Measurements from ENCODE around the gene CHST15. TPM values are rescaled to one million over a fixed set of nuclear protein-coding genes. Genes with fewer than 3 reads are reported as not detected.

CHST15 gene
- total and polyA plus RNA-seq, 4 donors, result 5.4 to 45.3 (median 36.7) TPM

- 90 to 92% methylated on average over 5 of the region's 5 CpGs for WGBS, 2 donors
- H3K36me3 ChIP-seq (ENCODE audit: control insufficient read depth in 4 of 4, insufficient read depth in 4 of 4, low read length in 4 of 4), result peaks cover 0 to 32% (median 0%) of the 10 kb centered on the region in 4 donors
- H3K9ac ChIP-seq (ENCODE audit: insufficient read depth in 1 of 2, low read length in 2 of 2), result no peak overlapping the region
- H3K27ac ChIP-seq (ENCODE audit: low read depth in 1 of 2, low read length in 1 of 2), result no peak overlapping the region
- no peak for DNase-seq
- H3K4me3 ChIP-seq, result no peak overlapping the region
- H3K4me1 ChIP-seq (ENCODE audit: control insufficient read depth in 5 of 5, insufficient read depth in 5 of 5, low read length in 5 of 5), result peaks cover 0 to 22% (median 0%) of the 10 kb centered on the region in 5 donors
- peaks cover 0 to 3% (median 1%) of the 10 kb centered on the region in 4 donors for H3K9me3 ChIP-seq (ENCODE audit: control insufficient read depth in 4 of 4, insufficient read depth in 3 of 4, low read length in 3 of 4)
- peaks cover 0 to 11% (median 3%) of the 10 kb centered on the region in 3 donors for H3K27me3 ChIP-seq (ENCODE audit: control insufficient read depth in 3 of 3, insufficient read depth in 3 of 3, low read length in 2 of 3)
- TF ChIP-seq, protein P1, sequence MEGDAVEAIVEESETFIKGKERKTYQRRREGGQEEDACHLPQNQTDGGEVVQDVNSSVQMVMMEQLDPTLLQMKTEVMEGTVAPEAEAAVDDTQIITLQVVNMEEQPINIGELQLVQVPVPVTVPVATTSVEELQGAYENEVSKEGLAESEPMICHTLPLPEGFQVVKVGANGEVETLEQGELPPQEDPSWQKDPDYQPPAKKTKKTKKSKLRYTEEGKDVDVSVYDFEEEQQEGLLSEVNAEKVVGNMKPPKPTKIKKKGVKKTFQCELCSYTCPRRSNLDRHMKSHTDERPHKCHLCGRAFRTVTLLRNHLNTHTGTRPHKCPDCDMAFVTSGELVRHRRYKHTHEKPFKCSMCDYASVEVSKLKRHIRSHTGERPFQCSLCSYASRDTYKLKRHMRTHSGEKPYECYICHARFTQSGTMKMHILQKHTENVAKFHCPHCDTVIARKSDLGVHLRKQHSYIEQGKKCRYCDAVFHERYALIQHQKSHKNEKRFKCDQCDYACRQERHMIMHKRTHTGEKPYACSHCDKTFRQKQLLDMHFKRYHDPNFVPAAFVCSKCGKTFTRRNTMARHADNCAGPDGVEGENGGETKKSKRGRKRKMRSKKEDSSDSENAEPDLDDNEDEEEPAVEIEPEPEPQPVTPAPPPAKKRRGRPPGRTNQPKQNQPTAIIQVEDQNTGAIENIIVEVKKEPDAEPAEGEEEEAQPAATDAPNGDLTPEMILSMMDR (IDR thresholded peaks at IDR 0.05; ENCODE audit: control extremely low read depth, extremely low read depth), result no peak
- no peak for ATAC-seq (ENCODE audit: insufficient read depth, low FRiP score)
Measured at GRCh38 chr10:124017729-124018128, 75.7 kb downstream of the CHST15 start.

DNA sequence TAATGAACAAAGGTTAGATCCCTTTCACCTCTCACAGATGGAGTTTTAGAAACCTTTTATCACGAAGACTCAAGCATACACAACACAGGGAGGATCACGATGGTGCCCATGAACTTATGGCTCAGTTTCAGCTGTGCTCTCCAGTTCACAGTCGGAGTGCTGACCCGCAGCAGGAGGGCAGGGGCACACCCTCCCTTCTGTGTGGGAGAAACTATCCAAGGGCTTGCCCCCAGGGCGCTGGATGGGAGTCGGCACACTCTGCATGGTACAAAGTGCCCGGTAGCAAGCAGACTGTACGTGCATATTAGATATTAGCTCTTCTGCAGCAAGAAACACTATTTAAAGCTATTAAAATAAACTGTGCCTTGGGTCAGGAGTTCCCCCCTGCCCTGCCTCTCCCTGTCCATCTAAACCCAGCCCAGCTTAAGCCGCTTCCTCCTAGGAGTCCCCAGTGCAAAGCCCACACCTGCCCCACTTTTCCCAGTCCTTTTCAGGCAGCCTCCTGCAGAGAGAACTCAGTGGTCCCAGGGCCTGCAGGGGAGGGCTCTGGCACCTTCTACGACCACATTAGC lies 76.5 kb downstream of the CHST15 start:
- peaks cover 0 to 17% (median 0%) of the 10 kb centered on the region in 5 donors for H3K4me1 ChIP-seq (ENCODE audit: control insufficient read depth in 5 of 5, insufficient read depth in 5 of 5, low read length in 5 of 5)
- H3K9me3 ChIP-seq (ENCODE audit: control insufficient read depth in 4 of 4, insufficient read depth in 3 of 4, low read length in 3 of 4), result peaks cover 0 to 3% (median 1%) of the 10 kb centered on the region in 4 donors
- ATAC-seq (ENCODE audit: insufficient read depth, low FRiP score) (no peak), DNase-seq (no peak)
- no peak overlapping the region for H3K9ac ChIP-seq (ENCODE audit: insufficient read depth in 1 of 2, low read length in 2 of 2)
- 82% methylated on average over 10 of the region's 10 CpGs for WGBS, 2 donors
- peaks cover 0 to 34% (median 0%) of the 10 kb centered on the region in 4 donors for H3K36me3 ChIP-seq (ENCODE audit: control insufficient read depth in 4 of 4, insufficient read depth in 4 of 4, low read length in 4 of 4)
- no peak overlapping the region for H3K4me3 ChIP-seq
- peaks cover 0 to 10% (median 0%) of the 10 kb centered on the region in 3 donors for H3K27me3 ChIP-seq (ENCODE audit: control insufficient read depth in 3 of 3, insufficient read depth in 3 of 3, low read length in 2 of 3)
- TF ChIP-seq, protein P1 (IDR thresholded peaks at IDR 0.05; ENCODE audit: control extremely low read depth, extremely low read depth), result no peak
- no peak overlapping the region for H3K27ac ChIP-seq (ENCODE audit: low read depth in 1 of 2, low read length in 1 of 2)

DNA sequence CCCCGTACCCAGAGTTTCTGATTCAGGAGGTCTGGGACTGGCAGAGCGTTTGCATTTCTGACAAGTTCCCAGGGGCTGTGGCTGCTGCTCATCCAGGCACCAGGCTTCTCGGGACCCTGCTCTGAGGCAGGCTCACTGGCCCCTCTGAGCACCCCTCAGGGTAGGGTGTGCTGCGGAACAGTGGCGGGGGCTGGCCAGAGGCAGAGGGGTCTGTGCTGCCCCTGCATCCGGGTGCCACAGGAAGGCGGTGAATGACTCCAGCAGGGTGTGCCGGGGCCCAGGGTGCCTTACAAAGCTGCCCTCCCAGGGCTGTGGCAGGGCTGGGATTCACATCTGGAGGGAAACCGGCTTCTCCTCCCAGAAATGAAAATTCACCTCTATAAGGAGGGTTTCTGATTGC lies 77.4 kb downstream of the CHST15 start:
- no peak overlapping the region for H3K27ac ChIP-seq (ENCODE audit: low read depth in 1 of 2, low read length in 1 of 2)
- H3K36me3 ChIP-seq (ENCODE audit: control insufficient read depth in 4 of 4, insufficient read depth in 4 of 4, low read length in 4 of 4), result peaks cover 0 to 35% (median 0%) of the 10 kb centered on the region in 4 donors
- H3K9me3 ChIP-seq (ENCODE audit: control insufficient read depth in 4 of 4, insufficient read depth in 3 of 4, low read length in 3 of 4), result peaks cover 0 to 3% (median 1%) of the 10 kb centered on the region in 4 donors
- no peak overlapping the region for H3K9ac ChIP-seq (ENCODE audit: insufficient read depth in 1 of 2, low read length in 2 of 2)
- H3K27me3 ChIP-seq (ENCODE audit: control insufficient read depth in 3 of 3, insufficient read depth in 3 of 3, low read length in 2 of 3), result peaks cover 0 to 4% (median 0%) of the 10 kb centered on the region in 3 donors
- no peak overlapping the region for H3K4me3 ChIP-seq
- H3K4me1 ChIP-seq (ENCODE audit: control insufficient read depth in 5 of 5, insufficient read depth in 5 of 5, low read length in 5 of 5), result peaks cover 0 to 16% (median 0%) of the 10 kb centered on the region in 5 donors
- TF ChIP-seq, protein P1 (IDR thresholded peaks at IDR 0.05; ENCODE audit: control extremely low read depth, extremely low read depth), result no peak
- DNase-seq (no peak), ATAC-seq (ENCODE audit: insufficient read depth, low FRiP score) (no peak)
- 96 to 99% methylated on average over 9 of the region's 9 CpGs for WGBS, 2 donors
